ENCODE data around the gene EDC4. TPM values are rescaled to one million over a fixed set of nuclear protein-coding genes. Genes with fewer than 3 reads are reported as not detected.

The EDC4 gene
- total RNA-seq, 3 donors from 2014 or later, result 58.3 to 82.0 (median 64.6) TPM

DNA sequence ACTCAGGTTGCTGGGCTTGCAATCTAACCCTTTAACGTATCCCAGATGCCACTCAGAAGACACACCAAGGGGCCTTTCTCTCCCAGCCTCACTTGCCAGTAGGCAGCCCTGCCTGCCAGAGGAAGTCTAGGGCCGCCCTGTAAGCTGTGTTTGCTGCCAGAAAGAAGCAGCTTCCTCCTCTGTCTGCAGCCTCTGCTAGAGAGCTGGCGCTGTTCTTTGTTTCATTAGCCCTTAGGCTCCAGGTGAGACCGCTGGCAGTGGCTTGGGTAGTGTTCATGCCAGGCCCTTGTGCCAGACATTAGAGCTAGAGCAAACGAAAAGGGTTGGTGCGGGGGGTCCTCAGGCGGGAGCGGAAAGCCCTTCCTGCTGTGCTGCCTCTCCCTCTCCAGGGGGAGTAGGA lies 49.9 kb downstream of the EDC4 start:
- intact Hi-C loops (cut with DNase I, micrococcal nuclease), result loop anchor here in 1 of 2 donors (10.0 kb wide), 1 partner anchor 108 kb away; no protein-coding TSS in a partner anchor
- no peak for ATAC-seq
- TF ChIP-seq, protein P1, sequence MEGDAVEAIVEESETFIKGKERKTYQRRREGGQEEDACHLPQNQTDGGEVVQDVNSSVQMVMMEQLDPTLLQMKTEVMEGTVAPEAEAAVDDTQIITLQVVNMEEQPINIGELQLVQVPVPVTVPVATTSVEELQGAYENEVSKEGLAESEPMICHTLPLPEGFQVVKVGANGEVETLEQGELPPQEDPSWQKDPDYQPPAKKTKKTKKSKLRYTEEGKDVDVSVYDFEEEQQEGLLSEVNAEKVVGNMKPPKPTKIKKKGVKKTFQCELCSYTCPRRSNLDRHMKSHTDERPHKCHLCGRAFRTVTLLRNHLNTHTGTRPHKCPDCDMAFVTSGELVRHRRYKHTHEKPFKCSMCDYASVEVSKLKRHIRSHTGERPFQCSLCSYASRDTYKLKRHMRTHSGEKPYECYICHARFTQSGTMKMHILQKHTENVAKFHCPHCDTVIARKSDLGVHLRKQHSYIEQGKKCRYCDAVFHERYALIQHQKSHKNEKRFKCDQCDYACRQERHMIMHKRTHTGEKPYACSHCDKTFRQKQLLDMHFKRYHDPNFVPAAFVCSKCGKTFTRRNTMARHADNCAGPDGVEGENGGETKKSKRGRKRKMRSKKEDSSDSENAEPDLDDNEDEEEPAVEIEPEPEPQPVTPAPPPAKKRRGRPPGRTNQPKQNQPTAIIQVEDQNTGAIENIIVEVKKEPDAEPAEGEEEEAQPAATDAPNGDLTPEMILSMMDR (IDR thresholded peaks at IDR 0.05), result no peak
- no peaks in the 10 kb centered on the region for H3K4me1 ChIP-seq (ENCODE audit: low read depth)
- no peak for DNase-seq
- no peaks in the 10 kb centered on the region for H3K9me3 ChIP-seq
- no peak overlapping the region for H3K4me3 ChIP-seq
- peaks cover 5% of the 10 kb centered on the region for H3K36me3 ChIP-seq (ENCODE audit: low read depth)

DNA sequence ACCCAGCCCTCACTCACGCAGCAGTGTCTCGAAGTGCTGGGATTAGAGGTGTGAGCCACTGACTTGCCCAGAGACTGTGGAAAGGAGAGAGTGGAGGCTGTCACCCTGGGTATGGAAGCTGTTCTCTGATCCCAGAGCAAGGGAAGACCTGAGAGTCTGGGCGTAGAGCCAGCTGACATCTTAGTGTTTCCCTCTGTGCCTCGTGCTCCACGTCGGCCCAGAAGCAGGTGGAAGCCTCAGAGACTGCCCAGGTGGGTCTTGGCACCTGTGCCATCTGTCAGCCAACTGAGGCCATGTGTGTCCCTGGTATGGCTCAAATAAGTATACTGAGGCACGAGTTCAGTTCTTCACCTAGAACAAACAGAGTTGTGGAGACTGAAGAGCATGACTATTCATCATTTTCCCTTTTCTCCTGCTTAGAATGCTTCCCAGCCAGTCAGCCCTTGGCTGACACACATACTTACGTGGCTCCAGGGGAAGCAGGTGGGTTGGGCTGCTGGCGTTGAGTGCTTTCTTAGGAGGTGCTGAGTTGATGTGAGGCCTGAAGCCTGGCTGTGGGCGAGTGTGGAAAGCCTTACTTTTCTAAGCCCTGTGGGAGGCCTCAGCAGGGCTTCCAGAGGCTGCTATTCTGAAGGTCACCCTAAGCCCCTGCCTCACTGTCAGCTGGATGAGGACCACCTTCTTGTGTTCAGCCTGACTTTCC lies 50.7 kb downstream of the EDC4 start:
- H3K36me3 ChIP-seq (ENCODE audit: low read depth), result peaks cover 5% of the 10 kb centered on the region
- no peaks in the 10 kb centered on the region for H3K4me1 ChIP-seq (ENCODE audit: low read depth)
- DNase-seq (no peak), ATAC-seq (no peak)
- no peak overlapping the region for H3K4me3 ChIP-seq
- intact Hi-C loops (cut with DNase I, micrococcal nuclease), result loop anchor here in 1 of 2 donors (10.0 kb wide), 1 partner anchor 109 kb away; no protein-coding TSS in a partner anchor
- H3K9me3 ChIP-seq, result no peaks in the 10 kb centered on the region
- TF ChIP-seq, protein P1 (IDR thresholded peaks at IDR 0.05), result no peak

DNA sequence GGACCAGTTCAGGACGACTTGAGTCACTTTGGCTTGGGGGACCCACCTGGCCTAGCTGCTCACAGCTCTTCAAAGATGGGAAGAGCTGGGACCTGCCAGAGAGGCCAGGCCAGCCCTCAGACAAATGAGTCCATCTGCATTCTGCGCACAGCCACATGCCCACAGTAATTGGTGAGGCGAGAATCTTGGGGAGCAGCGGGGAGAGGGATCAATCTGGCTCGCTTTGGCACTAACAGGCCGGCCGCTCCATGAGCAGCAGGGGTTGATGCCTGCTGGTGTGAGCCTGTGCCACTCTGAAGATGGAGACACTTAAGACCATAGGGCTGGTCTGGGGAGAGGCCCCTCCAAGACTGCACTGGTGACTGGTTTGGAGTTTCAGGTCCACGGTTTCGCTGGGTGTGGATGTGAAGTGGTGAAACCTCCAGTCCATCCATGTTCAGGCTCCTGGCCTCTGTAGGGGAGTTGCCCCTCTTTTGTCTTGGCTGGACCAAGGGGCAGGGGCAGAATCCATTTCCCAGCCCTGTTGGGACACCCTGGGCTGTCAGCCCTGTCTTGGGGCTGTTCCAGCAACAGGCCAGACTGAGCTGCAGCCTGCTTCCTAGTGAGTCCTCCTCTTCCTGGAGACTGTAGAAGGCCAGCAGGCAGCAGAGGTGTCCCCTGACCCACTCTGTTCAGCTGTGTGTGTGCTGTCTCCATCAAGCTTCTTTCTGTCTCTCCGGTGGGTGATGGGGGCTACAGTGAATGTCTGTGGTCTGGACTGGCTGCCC lies 51.5 kb downstream of the EDC4 start:
- no peak for ATAC-seq
- no peak for DNase-seq
- intact Hi-C loops (cut with DNase I, micrococcal nuclease), result loop anchor here in 1 of 2 donors (10.0 kb wide), 1 partner anchor 110 kb away; no protein-coding TSS in a partner anchor
- H3K4me1 ChIP-seq (ENCODE audit: low read depth), result no peaks in the 10 kb centered on the region
- H3K9me3 ChIP-seq, result no peaks in the 10 kb centered on the region
- H3K4me3 ChIP-seq, result no peak overlapping the region
- TF ChIP-seq, protein P1 (IDR thresholded peaks at IDR 0.05), result no peak
- peaks cover 5% of the 10 kb centered on the region for H3K36me3 ChIP-seq (ENCODE audit: low read depth)

DNA sequence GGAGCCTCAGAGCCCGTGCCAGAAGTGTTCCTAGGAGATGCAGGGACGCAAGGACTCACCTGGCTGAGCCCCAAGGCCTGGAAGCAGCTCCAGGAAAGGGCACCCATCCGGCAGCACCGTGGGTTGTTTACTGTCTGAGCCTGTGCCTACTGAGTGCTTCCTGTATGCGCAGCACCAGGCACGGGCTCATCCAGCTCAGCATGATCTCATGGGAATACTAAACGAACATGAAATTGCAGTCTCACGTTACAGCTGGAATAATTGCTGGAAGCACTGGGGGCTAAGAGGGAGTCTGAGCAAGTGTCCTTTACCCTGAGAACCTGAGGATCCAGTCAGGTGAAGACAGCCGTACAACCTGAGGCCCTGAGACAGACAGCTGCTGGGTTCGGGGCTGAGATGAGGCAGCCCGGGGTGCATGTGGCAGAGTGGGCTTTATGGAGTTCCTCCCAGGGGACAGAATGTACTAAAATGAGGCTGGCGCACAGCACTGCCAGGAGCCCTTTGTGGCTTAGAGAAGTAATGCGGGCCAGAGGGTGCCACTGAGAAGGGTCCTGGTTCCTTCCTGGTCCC lies 53.4 kb downstream of the EDC4 start:
- Histone ChIP-seq H3K4me3 (no peak overlapping the region), H3K9me3 (no peaks in the 10 kb centered on the region), H3K4me1 (ENCODE audit: low read depth) (no peaks in the 10 kb centered on the region), H3K36me3 (ENCODE audit: low read depth) (peaks cover 5% of the 10 kb centered on the region)
- DNase-seq, result no peak
- no peak for ATAC-seq
- intact Hi-C loops (cut with DNase I, micrococcal nuclease), result loop anchor here in 1 of 2 donors (10.0 kb wide), 1 partner anchor 111 kb away; no protein-coding TSS in a partner anchor
- TF ChIP-seq, protein P1 (IDR thresholded peaks at IDR 0.05), result no peak

DNA sequence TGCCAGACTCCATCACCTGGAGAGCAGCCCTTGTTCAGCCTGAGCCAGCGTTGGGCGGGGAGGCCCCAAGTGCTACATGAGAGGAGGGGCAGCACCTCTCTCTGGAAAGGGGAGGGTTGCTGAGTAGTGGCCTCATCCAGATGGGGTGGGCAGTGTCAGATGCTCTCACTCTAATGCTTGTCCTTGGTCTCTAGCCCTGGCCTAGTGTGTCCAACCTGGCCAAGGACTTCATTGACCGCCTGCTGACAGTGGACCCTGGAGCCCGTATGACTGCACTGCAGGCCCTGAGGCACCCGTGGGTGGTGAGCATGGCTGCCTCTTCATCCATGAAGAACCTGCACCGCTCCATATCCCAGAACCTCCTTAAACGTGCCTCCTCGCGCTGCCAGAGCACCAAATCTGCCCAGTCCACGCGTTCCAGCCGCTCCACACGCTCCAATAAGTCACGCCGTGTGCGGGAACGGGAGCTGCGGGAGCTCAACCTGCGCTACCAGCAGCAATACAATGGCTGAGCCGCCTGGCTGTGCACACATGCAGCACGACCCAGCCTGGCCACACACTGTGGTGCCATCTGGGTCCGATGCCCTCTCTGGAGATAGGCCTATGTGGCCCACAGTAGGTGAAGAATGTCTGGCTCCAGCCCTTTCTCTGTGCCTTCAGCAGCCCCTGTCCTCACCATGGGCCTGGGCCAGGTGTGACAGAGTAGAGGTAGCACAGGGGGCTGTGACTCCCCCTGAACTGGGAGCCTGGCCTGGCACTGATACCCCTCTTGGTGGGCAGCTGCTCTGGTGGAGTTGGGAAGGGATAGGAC lies 54.5 kb downstream of the EDC4 start:
- Histone ChIP-seq H3K4me1 (ENCODE audit: low read depth) (no peaks in the 10 kb centered on the region), H3K36me3 (ENCODE audit: low read depth) (peaks cover 5% of the 10 kb centered on the region), H3K9me3 (no peaks in the 10 kb centered on the region), H3K4me3 (no peak overlapping the region)
- TF ChIP-seq, protein P1 (IDR thresholded peaks at IDR 0.05), result no peak
- ATAC-seq, result no peak
- no peak for DNase-seq
- intact Hi-C loops (cut with DNase I, micrococcal nuclease), result loop anchor here in 1 of 2 donors (10.0 kb wide), 1 partner anchor 113 kb away; no protein-coding TSS in a partner anchor
